Smooth muscle cell (in vitro differentiated cells): Measurements from ENCODE around the gene PYGM. TPM values are rescaled to one million over a fixed set of nuclear protein-coding genes. Genes with fewer than 3 reads are reported as not detected.
A peak's percentile ranks its signal among the peaks of the same experiment; 100 is the strongest.

Experiments used
- DNase-seq: peaks from one replicate; lab custom pipeline; 2025; ENCODE audit not compliant: unreplicated experiment; lab: John Stamatoyannopoulos, UW
- H2AFZ ChIP-seq: fragments of 200-600 bp; sonication (generic); 2 replicates; pipeline ENCODE4 v1.6.0; 2016; ENCODE audit warnings: antibody characterized with exemption, low read depth, mild to moderate bottlenecking
- H3F3A ChIP-seq: fragments of 200-600 bp; sonication (generic); 2 replicates; pipeline ENCODE4 v1.6.0; 2017; ENCODE audit warnings: antibody characterized with exemption, low read depth
- H3K27ac ChIP-seq: fragments of 200-600 bp; sonication (generic); 2 replicates; pipeline ENCODE4 v1.5.1; 2016; ENCODE audit warnings: low read depth, mild to moderate bottlenecking
- H3K27me3 ChIP-seq: fragments of 200-600 bp; sonication (generic); 2 replicates; pipeline ENCODE4 v1.6.1; 2016; ENCODE audit warnings: low read depth, mild to moderate bottlenecking
- H3K36me3 ChIP-seq: fragments of 200-600 bp; sonication (generic); 2 replicates; pipeline ENCODE4 v1.5.1; 2016; ENCODE audit warnings: low read depth
- H3K4me1 ChIP-seq: fragments of 200-600 bp; sonication (generic); 2 replicates; pipeline ENCODE4 v1.5.1; 2016; ENCODE audit warnings: low read depth
- H3K4me2 ChIP-seq: fragments of 200-600 bp; sonication (generic); 2 replicates; pipeline ENCODE4 v1.6.0; 2016; ENCODE audit warnings: mild to moderate bottlenecking
- H3K4me3 ChIP-seq: fragments of 200-600 bp; sonication (generic); 2 replicates; pipeline ENCODE4 v1.5.1; 2016; ENCODE audit warnings: mild to moderate bottlenecking
- H3K79me2 ChIP-seq: fragments of 200-600 bp; sonication (generic); 2 replicates; pipeline ENCODE4 v1.6.0; 2016; ENCODE audit warnings: low read depth, mild to moderate bottlenecking
- H3K9ac ChIP-seq: fragments of 200-600 bp; sonication (generic); 2 replicates; pipeline ENCODE4 v1.6.0; 2016; ENCODE audit warnings: low read depth
- H3K9me3 ChIP-seq: fragments of 200-600 bp; sonication (generic); replicated peaks from 2 replicates; pipeline ENCODE4 v1.5.1; 2016; ENCODE audit warnings: low read depth
- H4K20me1 ChIP-seq: fragments of 200-600 bp; sonication (generic); 2 replicates; pipeline ENCODE4 v1.6.0; 2016; ENCODE audit warnings: low read depth
- CTCF ChIP-seq: fragments of 200-600 bp; sonication (generic); IDR thresholded peaks from 2 replicates; pipeline ENCODE4 v1.5.1; 2017; ENCODE audit warnings: borderline replicate concordance, mild to moderate bottlenecking, antibody characterized with exemption; ENCODE audit not compliant: insufficient read depth, poor library complexity, severe bottlenecking
- WGBS: methylation state at CpG from one replicate; pipeline ENCODE4 v1.1.7; 2016; ENCODE audit warnings: low lambda C conversion rate; 5-methylcytosine and 5-hydroxymethylcytosine counted together
- polyA plus RNA-seq: library from polyadenylated mRNA; unstranded; fragments of >200 nt; fragmentation: Nextera tagmentation; extraction: Ambion mirVana; gene quantifications from 2 replicates; pipeline ENCODE4 v1.2.1, GENCODE V29; 2016
- total RNA-seq: library from RNA; depleted of rRNA; stranded (reverse); fragments of >200 nt; gene quantifications from 2 replicates; pipeline ENCODE4 v1.2.3, GENCODE V29; 2014

Gene PYGM
- total and polyA plus RNA-seq, 2 experiments from 2014 or later = 1.1 to 2.2 TPM

- Histone ChIP-seq H3K9me3 (no peaks in the 10 kb centered on the region), H3K4me3 (peak overlapping the region; percentile 96), H4K20me1 (peaks cover 44% of the 10 kb centered on the region), H3K4me1 (peaks cover 20% of the 10 kb centered on the region), H3K36me3 (peaks cover 16% of the 10 kb centered on the region), H3K9ac (peak overlapping the region; percentile 93), H3K4me2 (peak overlapping the region; percentile 90), H3K79me2 (peaks cover 44% of the 10 kb centered on the region), H3K27me3 (no peaks in the 10 kb centered on the region), H2AFZ (no peak overlapping the region), H3K27ac (peak overlapping the region; percentile 96), H3F3A (peaks cover 30% of the 10 kb centered on the region)
- WGBS = 0% methylated on average over 21 of the region's 28 CpGs
- TF ChIP-seq CTCF = no peak
- DNase-seq = no peak
Observed at GRCh38 chr11:64778223-64778472, 18.4 kb upstream of the PYGM start.

- H3K4me1 ChIP-seq = peaks cover 20% of the 10 kb centered on the region
- H3K27ac ChIP-seq = peak overlapping the region; percentile 96
- peak overlapping the region; percentile 99 for H3K4me2 ChIP-seq
- no peaks in the 10 kb centered on the region for H3K27me3 ChIP-seq
- H3K9me3 ChIP-seq = no peaks in the 10 kb centered on the region
- peak overlapping the region; percentile 96 for H3K4me3 ChIP-seq
- no peak overlapping the region for H2AFZ ChIP-seq
- WGBS = under 1% methylated on average over 69 of the region's 98 CpGs
- H3K9ac ChIP-seq = peak overlapping the region; percentile 93
- peaks cover 50% of the 10 kb centered on the region for H3K79me2 ChIP-seq
- peaks cover 49% of the 10 kb centered on the region for H4K20me1 ChIP-seq
- peak; percentile 66 for DNase-seq
- peaks cover 16% of the 10 kb centered on the region for H3K36me3 ChIP-seq
- peaks cover 30% of the 10 kb centered on the region for H3F3A ChIP-seq
- TF ChIP-seq CTCF = no peak
Observed at GRCh38 chr11:64777449-64778222, 17.9 kb upstream of the PYGM start.

GRCh38 chr11:64776875-64777274 lies 17.1 kb upstream of the PYGM start:
- H3K4me2 ChIP-seq = peak overlapping the region; percentile 99
- no peak overlapping the region for H2AFZ ChIP-seq
- TF ChIP-seq CTCF = no peak
- peaks cover 16% of the 10 kb centered on the region for H3K36me3 ChIP-seq
- peak overlapping the region; percentile 86 for H3K4me3 ChIP-seq
- peaks cover 57% of the 10 kb centered on the region for H4K20me1 ChIP-seq
- H3F3A ChIP-seq = peaks cover 32% of the 10 kb centered on the region
- peak overlapping the region; percentile 52 for H3K27ac ChIP-seq
- H3K27me3 ChIP-seq = no peaks in the 10 kb centered on the region
- H3K9ac ChIP-seq = peak overlapping the region; percentile 80
- 47% methylated on average over 3 of the region's 3 CpGs for WGBS
- H3K4me1 ChIP-seq = peaks cover 20% of the 10 kb centered on the region
- DNase-seq = no peak
- no peaks in the 10 kb centered on the region for H3K9me3 ChIP-seq
- peaks cover 57% of the 10 kb centered on the region for H3K79me2 ChIP-seq

GRCh38 chr11:64776425-64776824 lies 16.7 kb upstream of the PYGM start:
- H4K20me1 ChIP-seq = peaks cover 62% of the 10 kb centered on the region
- peak overlapping the region; percentile 52 for H3K27ac ChIP-seq
- peaks cover 36% of the 10 kb centered on the region for H3F3A ChIP-seq
- no peaks in the 10 kb centered on the region for H3K9me3 ChIP-seq
- no peaks in the 10 kb centered on the region for H3K27me3 ChIP-seq
- H3K4me2 ChIP-seq = peak overlapping the region; percentile 99
- H3K9ac ChIP-seq = peak overlapping the region; percentile 80
- H3K36me3 ChIP-seq = peaks cover 21% of the 10 kb centered on the region
- peaks cover 20% of the 10 kb centered on the region for H3K4me1 ChIP-seq
- no peak for TF ChIP-seq CTCF
- no peak for DNase-seq
- peaks cover 62% of the 10 kb centered on the region for H3K79me2 ChIP-seq
- H3K4me3 ChIP-seq = peak overlapping the region; percentile 86
- no peak overlapping the region for H2AFZ ChIP-seq
- 94% methylated on average over 6 of the region's 6 CpGs for WGBS
